Head of caudate nucleus (tissue), 42 donors: Measurements from ENCODE around the gene ADAMTS16.

Experiments
- DNase-seq, 42 donors: peaks; one replicate each; pipeline versions ENCODE4 v3.0.0 to v3.0.0-alpha.2; 2020 to 2021; ENCODE audit warnings: mixed read lengths in 7 of 42
- intact Hi-C: fragments of 100-400 bp; cut with DNase I; formaldehyde crosslinking; loops from one replicate; pipeline ENCODE4 v1.15.0; 2022

ADAMTS16 gene

DNA sequence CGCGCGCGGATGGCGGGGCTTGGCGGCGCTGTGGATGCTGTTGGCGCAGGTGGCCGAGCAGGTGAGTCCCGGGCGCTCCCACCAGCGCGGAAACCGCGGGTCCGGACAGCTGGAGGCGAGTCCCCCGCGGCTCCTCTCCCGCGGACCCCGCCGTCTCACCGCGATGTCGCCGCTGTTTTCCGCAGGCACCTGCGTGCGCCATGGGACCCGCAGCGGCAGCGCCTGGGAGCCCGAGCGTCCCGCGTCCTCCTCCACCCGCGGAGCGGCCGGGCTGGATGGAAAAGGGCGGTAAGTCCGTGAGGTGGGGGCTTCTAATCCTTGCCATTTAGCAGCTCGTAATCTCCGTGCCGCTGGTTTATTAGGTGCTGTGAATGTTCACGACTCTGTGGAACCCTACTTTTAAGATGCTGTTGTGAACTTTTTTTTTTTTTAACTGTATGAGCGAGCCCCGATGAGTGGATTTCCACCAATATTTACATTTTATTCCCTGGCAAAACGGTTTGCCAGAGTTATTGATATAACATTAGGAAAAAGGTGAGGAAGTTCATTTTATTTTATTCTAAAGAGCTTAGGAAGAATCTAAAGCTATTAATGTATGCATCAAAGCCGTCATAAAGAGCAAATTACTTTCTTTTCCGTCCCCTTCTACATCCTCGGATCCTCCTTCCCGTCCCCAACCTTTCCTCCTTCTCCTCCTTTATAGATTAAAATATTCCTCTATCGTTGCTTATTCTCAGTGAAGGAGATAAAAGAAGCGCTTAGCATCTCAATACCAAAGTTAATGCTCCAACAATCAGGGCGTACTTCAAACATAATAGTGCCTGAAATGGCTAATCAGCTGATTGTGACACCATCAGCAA is 579 bp downstream of the ADAMTS16 start:
- intact Hi-C loops = no loop called here
- DNase-seq = no peak

GRCh38 chr5:5141339-5141599 is 1.1 kb downstream of the ADAMTS16 start:
- DNase-seq = no peak
- intact Hi-C loops = no loop called here

- peak in 37 of 42 donors; percentile 33 to 92 (median 67) for DNase-seq
- intact Hi-C loops = no loop called here
Measured at GRCh38 chr5:5141625-5142525, 1.7 kb downstream of the ADAMTS16 start.

- intact Hi-C loops = no loop called here
- no peak for DNase-seq
Measured at GRCh38 chr5:5144441-5144840, 4.3 kb downstream of the ADAMTS16 start.

GRCh38 chr5:5145651-5146529 is 5.8 kb downstream of the ADAMTS16 start:
- intact Hi-C loops = no loop called here
- DNase-seq = no peak

- intact Hi-C loops = no loop called here
- DNase-seq = no peak
Measured at GRCh38 chr5:5146530-5147160, 6.5 kb downstream of the ADAMTS16 start.

GRCh38 chr5:5149154-5149553 is 9.0 kb downstream of the ADAMTS16 start:
- intact Hi-C loops = no loop called here
- DNase-seq = no peak

DNA sequence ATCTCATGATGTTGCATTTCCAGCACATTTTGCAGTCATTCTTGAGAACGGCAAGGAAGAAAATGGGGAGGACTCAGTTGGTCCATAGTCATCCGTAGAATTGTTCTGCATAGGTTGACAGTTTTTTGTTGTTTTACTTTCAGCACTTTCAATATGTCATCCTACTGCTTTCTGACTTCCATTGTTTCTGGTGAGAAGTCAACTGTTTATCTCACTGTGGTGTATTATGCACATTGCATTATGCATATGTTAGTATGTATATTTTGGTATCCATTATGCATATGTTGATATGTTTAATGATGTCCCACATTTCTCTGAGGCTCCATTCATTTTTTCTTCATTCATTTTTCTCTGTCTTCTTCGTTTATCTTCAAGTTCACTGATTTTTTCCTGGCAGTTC is 10.5 kb downstream of the ADAMTS16 start:
- no peak for DNase-seq
- intact Hi-C loops = no loop called here

DNA sequence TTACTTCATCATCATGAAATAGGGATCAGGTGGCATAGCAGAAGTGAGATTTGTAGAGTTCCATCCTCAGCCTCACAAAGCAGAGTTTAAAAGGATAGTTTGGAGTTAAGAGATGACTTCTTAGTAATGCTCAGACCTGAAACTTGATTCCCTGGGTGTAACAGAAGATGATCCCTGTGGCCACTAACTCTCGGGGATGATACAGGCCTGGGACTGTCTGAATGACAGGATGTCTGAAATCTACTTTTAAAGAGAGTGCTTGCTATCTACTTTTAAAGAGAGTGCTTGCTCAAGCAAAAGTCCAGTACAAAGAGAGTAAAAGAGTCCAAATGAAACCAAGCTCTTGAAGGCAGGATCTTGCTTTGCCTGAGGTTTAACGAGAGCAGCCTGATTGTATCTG is 14.6 kb downstream of the ADAMTS16 start:
- DNase-seq = no peak
- intact Hi-C loops = no loop called here

GRCh38 chr5:5155617-5156016 is 15.5 kb downstream of the ADAMTS16 start:
- no peak for DNase-seq
- intact Hi-C loops = no loop called here

GRCh38 chr5:5156471-5157082 is 16.4 kb downstream of the ADAMTS16 start:
- DNase-seq = no peak
- intact Hi-C loops = no loop called here

GRCh38 chr5:5158472-5158895 is 18.4 kb downstream of the ADAMTS16 start:
- intact Hi-C loops = no loop called here
- DNase-seq = no peak

GRCh38 chr5:5159282-5160103 is 19.4 kb downstream of the ADAMTS16 start:
- DNase-seq = no peak
- intact Hi-C loops = no loop called here

- DNase-seq = no peak
Measured at GRCh38 chr5:5164163-5164562, 24.0 kb downstream of the ADAMTS16 start.

DNA sequence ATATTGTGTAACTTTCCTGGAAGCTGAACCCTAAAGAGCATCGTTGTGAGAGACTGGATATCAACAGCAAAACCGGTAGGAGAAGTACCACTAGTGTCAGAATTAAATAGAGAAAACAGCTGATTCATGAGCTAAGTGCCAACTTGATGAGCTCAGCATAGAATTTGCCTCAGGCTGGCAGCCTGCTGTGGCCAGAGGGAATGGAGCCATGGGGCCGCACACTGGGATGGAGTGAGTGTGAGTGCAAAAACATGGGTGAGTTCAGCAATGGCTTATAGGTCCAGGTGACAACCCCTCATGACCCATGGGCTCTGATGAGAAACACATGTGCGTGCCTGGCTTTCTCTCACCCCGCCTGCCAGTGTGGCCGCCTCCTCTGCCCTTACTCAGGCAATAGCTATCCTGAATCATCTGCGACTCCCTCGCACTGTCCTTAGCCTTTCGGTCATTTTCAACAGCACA is 25.4 kb downstream of the ADAMTS16 start:
- intact Hi-C loops = no loop called here
- no peak for DNase-seq

More at GRCh38 chr5:5164163-5164562, 24.0 kb downstream of the ADAMTS16 start:
- intact Hi-C loops = no loop called here

DNA sequence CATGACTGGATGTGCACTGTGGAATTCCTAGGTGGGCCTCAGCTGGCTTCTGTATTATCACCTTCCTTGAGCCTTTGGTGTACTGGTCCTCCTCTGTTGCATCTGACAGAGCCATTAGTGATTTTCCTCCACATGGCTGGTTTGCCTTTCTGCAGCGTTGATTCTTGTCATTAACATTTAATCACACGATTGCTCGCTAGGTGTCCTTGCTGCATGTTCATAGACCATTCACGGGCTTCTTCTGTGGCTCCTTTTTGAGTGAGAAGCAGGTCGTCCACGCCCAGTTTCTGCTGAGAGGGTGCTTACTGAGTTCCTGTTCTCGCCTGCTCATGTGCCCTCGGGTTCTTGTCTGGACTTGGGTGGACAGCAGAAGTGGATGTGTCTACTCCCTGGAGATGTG is 29.3 kb downstream of the ADAMTS16 start:
- intact Hi-C loops = no loop called here
- DNase-seq = no peak

- intact Hi-C loops = no loop called here
- no peak for DNase-seq
Measured at GRCh38 chr5:5178136-5178535, 38.0 kb downstream of the ADAMTS16 start.

DNA sequence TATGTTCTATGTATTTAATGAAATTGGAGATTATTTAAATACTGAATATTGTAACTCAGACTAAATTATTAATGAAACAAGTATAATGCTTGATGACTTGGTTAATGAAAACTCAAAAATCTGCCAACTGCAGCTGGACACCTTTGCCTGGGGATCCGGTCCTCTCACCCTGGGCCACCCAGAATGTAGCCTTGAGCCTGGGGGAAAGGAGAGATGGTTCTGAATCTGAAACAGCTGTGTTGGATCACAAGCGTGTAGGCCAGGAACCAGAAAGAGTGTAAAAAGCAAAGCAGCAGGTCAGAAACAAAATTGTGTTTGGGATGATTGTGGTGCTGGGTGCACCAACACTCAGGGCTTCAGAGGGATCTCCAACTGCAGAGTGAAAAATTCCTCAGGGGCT is 38.5 kb downstream of the ADAMTS16 start:
- intact Hi-C loops = no loop called here
- DNase-seq = no peak
